Putamen (tissue), 1 donor: ENCODE measurements around the gene NDUFA6.

Experiments used
- DNase-seq: peaks from one replicate; pipeline ENCODE4 v3.0.0-alpha.2; 2016; ENCODE audit warnings: low spot score

NDUFA6 gene

GRCh38 chr22:42070517-42071422, 19.8 kb downstream of the NDUFA6 start, which contains the start of gene NAGA:
NAGA (minus strand) TSS chr22:42070812; CDS start chr22:42070297, 515 bp downstream.
- DNase-seq: peak; percentile 96

GRCh38 chr22:42069801-42070516, 20.6 kb downstream of the NDUFA6 start:
- no peak for DNase-seq

- no peak for DNase-seq
Observed at GRCh38 chr22:42068291-42068690, 22.3 kb downstream of the NDUFA6 start.

GRCh38 chr22:42067671-42068251, 22.8 kb downstream of the NDUFA6 start:
- DNase-seq: no peak

- DNase-seq: no peak
Observed at GRCh38 chr22:42066937-42067336, 23.6 kb downstream of the NDUFA6 start.

GRCh38 chr22:42066126-42066761, 24.3 kb downstream of the NDUFA6 start:
- DNase-seq: no peak

GRCh38 chr22:42065438-42066125, 25.0 kb downstream of the NDUFA6 start:
- DNase-seq: no peak

- DNase-seq: no peak
Observed at GRCh38 chr22:42064629-42065028, 25.9 kb downstream of the NDUFA6 start.

GRCh38 chr22:42062506-42063170, 27.9 kb downstream of the NDUFA6 start:
- no peak for DNase-seq

GRCh38 chr22:42061041-42061440, 29.5 kb downstream of the NDUFA6 start:
- DNase-seq: peak; percentile 36

- DNase-seq: no peak
Observed at GRCh38 chr22:42060489-42060888, 30.1 kb downstream of the NDUFA6 start.

- no peak for DNase-seq
Observed at GRCh38 chr22:42056757-42057511, 33.6 kb downstream of the NDUFA6 start.

GRCh38 chr22:42052765-42053164, 37.8 kb downstream of the NDUFA6 start:
- no peak for DNase-seq

- DNase-seq: no peak
Observed at GRCh38 chr22:42050641-42051180, 39.9 kb downstream of the NDUFA6 start.

GRCh38 chr22:42041784-42042183, 48.8 kb downstream of the NDUFA6 start:
- DNase-seq: no peak

GRCh38 chr22:42039271-42039670, 51.3 kb downstream of the NDUFA6 start:
- DNase-seq: no peak
